ENCODE data around the gene CNTNAP2. TPM values are rescaled to one million over a fixed set of nuclear protein-coding genes. Genes with fewer than 3 reads are reported as not detected.
"Not testable (repeated sequence)": the region's sequence is repeated elsewhere in the genome, so short reads cannot be mapped to it uniquely, and the experiment has no call there.

CNTNAP2 gene
- total RNA-seq, 1 donor: 1.0 TPM

DNA sequence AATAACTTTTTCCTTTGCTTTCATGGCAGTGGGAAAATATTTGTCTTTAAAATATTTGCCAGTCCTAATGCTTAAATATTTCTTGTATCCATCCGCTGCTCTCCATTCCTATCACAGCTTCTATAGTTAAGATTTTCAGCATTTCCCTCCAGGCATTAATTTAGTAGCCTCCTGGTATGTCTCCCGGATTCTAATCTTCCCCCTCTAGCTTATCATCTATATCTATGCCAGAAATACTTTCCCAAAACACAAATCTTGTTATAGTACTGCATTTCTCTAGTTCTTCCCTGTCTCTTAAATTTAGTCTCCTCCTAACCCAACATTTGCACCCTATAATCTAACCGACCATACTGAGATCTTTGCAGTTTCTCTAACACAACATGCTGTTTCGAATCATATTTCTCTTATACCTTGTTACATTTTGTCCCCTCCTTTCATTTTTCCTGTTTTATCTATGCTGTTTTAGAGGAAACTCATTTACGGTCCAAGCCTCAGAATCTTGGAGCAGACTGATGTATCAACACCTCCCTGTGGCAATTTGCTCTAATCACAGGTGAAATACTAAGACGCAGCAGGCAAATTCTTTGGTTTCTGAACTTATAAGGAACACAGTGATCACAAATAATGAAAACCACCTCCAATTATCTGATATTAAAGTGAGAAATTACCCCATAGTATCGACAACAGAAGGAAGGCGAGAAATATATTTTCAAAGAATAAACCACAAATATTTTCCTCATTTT is 10.3 kb downstream of the CNTNAP2 start:
- Histone ChIP-seq H3K9me3 (ENCODE audit: low read depth, low read length) (no peaks in the 10 kb centered on the region), H3K27me3 (ENCODE audit: insufficient read depth, low read length) (no peaks in the 10 kb centered on the region), H3K4me1 (ENCODE audit: insufficient read depth, low read length) (no peaks in the 10 kb centered on the region), H3K4me3 (ENCODE audit: low read length) (no peak overlapping the region)

DNA sequence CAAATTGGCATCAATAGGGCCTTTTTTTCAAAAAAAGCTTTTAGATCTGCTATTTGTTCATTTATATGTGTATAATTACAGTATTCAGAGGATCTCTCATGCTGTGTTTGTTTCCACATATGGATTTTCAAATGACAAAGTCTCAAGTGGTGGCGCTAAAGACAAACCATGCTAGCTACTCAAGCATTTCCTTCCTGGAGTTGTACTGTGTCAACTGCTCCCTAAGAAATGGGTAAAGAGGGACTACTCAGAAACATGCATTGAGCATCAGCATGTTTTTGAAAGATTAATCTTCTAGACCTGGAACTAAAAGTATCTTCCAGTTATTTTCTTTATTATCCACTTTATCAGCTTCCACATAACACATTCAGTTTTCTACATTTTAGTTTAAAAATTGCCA is 12.7 kb downstream of the CNTNAP2 start:
- no peaks in the 10 kb centered on the region for H3K27me3 ChIP-seq (ENCODE audit: insufficient read depth, low read length)
- no peak overlapping the region for H3K4me3 ChIP-seq (ENCODE audit: low read length)
- no peaks in the 10 kb centered on the region for H3K4me1 ChIP-seq (ENCODE audit: insufficient read depth, low read length)
- no peaks in the 10 kb centered on the region for H3K9me3 ChIP-seq (ENCODE audit: low read depth, low read length)

DNA sequence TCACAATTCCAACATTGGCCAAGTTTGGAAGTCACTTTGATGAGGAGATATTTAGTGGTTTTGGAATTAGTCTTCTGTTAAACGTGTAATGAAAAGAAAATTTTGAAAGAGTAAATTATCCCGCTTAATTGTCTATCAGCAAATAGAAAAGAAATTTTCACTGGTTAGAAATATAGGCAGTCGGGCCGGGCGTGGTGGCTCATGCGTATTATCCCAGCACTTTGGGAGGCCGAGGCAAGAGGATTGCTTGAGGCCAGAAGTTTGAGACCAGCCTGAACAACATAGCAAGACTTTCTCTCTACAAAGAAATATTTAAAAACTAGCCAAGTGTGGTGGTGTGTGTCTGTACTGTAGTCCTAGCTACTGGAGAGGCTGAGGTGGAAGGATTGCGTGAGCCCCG is 13.4 kb downstream of the CNTNAP2 start:
- Histone ChIP-seq H3K4me1 (ENCODE audit: insufficient read depth, low read length) (no peaks in the 10 kb centered on the region), H3K4me3 (ENCODE audit: low read length) (no peak overlapping the region), H3K9me3 (ENCODE audit: low read depth, low read length) (no peaks in the 10 kb centered on the region), H3K27me3 (ENCODE audit: insufficient read depth, low read length) (no peaks in the 10 kb centered on the region)

GRCh38 chr7:146131701-146132100 is 15.1 kb downstream of the CNTNAP2 start:
- no peak overlapping the region for H3K4me3 ChIP-seq (ENCODE audit: low read length)
- no peaks in the 10 kb centered on the region for H3K27me3 ChIP-seq (ENCODE audit: insufficient read depth, low read length)
- no peaks in the 10 kb centered on the region for H3K9me3 ChIP-seq (ENCODE audit: low read depth, low read length)
- H3K4me1 ChIP-seq (ENCODE audit: insufficient read depth, low read length): no peaks in the 10 kb centered on the region

GRCh38 chr7:146136357-146136875 is 19.8 kb downstream of the CNTNAP2 start:
- H3K4me1 ChIP-seq (ENCODE audit: insufficient read depth, low read length): no peaks in the 10 kb centered on the region
- H3K4me3 ChIP-seq (ENCODE audit: low read length): no peak overlapping the region
- H3K27me3 ChIP-seq (ENCODE audit: insufficient read depth, low read length): no peaks in the 10 kb centered on the region
- no peaks in the 10 kb centered on the region for H3K9me3 ChIP-seq (ENCODE audit: low read depth, low read length)

DNA sequence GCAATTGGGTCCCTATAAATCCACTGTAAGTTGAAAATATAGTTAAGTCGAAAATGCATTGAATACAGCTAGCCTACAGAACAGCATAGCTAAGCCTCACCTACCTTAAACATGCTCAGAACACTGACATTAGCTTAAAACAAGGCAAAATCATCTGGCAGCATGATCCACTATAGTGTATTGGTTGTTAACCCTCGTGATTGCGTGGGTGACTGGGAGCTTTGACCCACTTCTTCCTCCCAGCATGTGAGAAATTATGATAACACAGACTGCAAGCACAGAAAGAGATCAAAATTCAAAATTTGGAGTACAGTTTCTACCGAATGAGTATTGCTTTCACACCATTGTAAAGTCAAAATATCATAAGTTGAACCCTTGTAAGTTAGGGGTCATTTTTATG is 22.3 kb downstream of the CNTNAP2 start:
- Histone ChIP-seq H3K9me3 (ENCODE audit: low read depth, low read length) (no peaks in the 10 kb centered on the region), H3K27me3 (ENCODE audit: insufficient read depth, low read length) (no peaks in the 10 kb centered on the region), H3K4me1 (ENCODE audit: insufficient read depth, low read length) (no peaks in the 10 kb centered on the region), H3K4me3 (ENCODE audit: low read length) (no peak overlapping the region)

GRCh38 chr7:146146831-146147486 is 30.4 kb downstream of the CNTNAP2 start:
- Histone ChIP-seq H3K4me3 (ENCODE audit: low read length) (no peak overlapping the region), H3K27me3 (ENCODE audit: insufficient read depth, low read length) (no peaks in the 10 kb centered on the region), H3K9me3 (ENCODE audit: low read depth, low read length) (no peaks in the 10 kb centered on the region), H3K4me1 (ENCODE audit: insufficient read depth, low read length) (no peaks in the 10 kb centered on the region)

- Histone ChIP-seq H3K27me3 (ENCODE audit: insufficient read depth, low read length) (no peaks in the 10 kb centered on the region), H3K4me1 (ENCODE audit: insufficient read depth, low read length) (no peaks in the 10 kb centered on the region), H3K4me3 (ENCODE audit: low read length) (no peak overlapping the region), H3K9me3 (ENCODE audit: low read depth, low read length) (no peaks in the 10 kb centered on the region)
These were observed 33.6 kb downstream of the CNTNAP2 start for GRCh38 chr7:146150153-146150552.

GRCh38 chr7:146172112-146172511 is 55.5 kb downstream of the CNTNAP2 start:
- no peaks in the 10 kb centered on the region for H3K9me3 ChIP-seq (ENCODE audit: low read depth, low read length)
- no peaks in the 10 kb centered on the region for H3K27me3 ChIP-seq (ENCODE audit: insufficient read depth, low read length)
- no peaks in the 10 kb centered on the region for H3K4me1 ChIP-seq (ENCODE audit: insufficient read depth, low read length)
- H3K4me3 ChIP-seq (ENCODE audit: low read length): no peak overlapping the region

- Histone ChIP-seq H3K9me3 (ENCODE audit: low read depth, low read length) (no peaks in the 10 kb centered on the region), H3K4me3 (ENCODE audit: low read length) (no peak overlapping the region), H3K4me1 (ENCODE audit: insufficient read depth, low read length) (no peaks in the 10 kb centered on the region), H3K27me3 (ENCODE audit: insufficient read depth, low read length) (no peaks in the 10 kb centered on the region)
These were observed 59.1 kb downstream of the CNTNAP2 start for GRCh38 chr7:146175716-146176115.

GRCh38 chr7:146176860-146177259 is 60.3 kb downstream of the CNTNAP2 start:
- no peaks in the 10 kb centered on the region for H3K27me3 ChIP-seq (ENCODE audit: insufficient read depth, low read length)
- H3K9me3 ChIP-seq (ENCODE audit: low read depth, low read length): no peaks in the 10 kb centered on the region
- H3K4me3 ChIP-seq (ENCODE audit: low read length): no peak overlapping the region
- no peaks in the 10 kb centered on the region for H3K4me1 ChIP-seq (ENCODE audit: insufficient read depth, low read length)

GRCh38 chr7:146177301-146177700 is 60.7 kb downstream of the CNTNAP2 start:
- H3K27me3 ChIP-seq (ENCODE audit: insufficient read depth, low read length): no peaks in the 10 kb centered on the region
- H3K4me1 ChIP-seq (ENCODE audit: insufficient read depth, low read length): no peaks in the 10 kb centered on the region
- no peaks in the 10 kb centered on the region for H3K9me3 ChIP-seq (ENCODE audit: low read depth, low read length)
- no peak overlapping the region for H3K4me3 ChIP-seq (ENCODE audit: low read length)

DNA sequence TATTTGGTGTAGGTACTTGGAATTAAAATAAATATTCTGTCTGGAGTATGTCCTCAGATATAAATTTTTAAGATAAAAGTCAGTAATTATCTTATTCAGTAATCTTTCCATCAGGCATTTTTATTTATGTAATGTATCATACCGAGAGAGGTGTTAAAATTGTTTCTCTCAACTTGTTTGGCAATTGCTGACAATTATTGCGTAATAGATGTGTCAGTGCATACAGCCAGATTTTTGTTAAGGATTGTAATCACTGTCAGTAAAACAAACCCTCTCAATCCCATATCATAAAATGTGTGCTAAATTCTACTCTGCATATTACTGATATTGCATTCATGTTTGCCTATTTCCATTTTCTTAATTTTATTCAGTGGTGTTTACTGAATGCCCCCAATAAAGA is 69.2 kb downstream of the CNTNAP2 start:
- Histone ChIP-seq H3K9me3 (ENCODE audit: low read depth, low read length) (peaks cover 6% of the 10 kb centered on the region), H3K4me3 (ENCODE audit: low read length) (no peak overlapping the region), H3K27me3 (ENCODE audit: insufficient read depth, low read length) (no peaks in the 10 kb centered on the region), H3K4me1 (ENCODE audit: insufficient read depth, low read length) (no peaks in the 10 kb centered on the region)

- not testable (repeated sequence) for H3K9me3 ChIP-seq (ENCODE audit: low read depth, low read length); H3K4me3 ChIP-seq (ENCODE audit: low read length); H3K27me3 ChIP-seq (ENCODE audit: insufficient read depth, low read length); H3K4me1 ChIP-seq (ENCODE audit: insufficient read depth, low read length)
These were observed 74.8 kb downstream of the CNTNAP2 start for GRCh38 chr7:146191428-146191827.

GRCh38 chr7:146201945-146202344 is 85.3 kb downstream of the CNTNAP2 start:
- Histone ChIP-seq H3K4me1 (ENCODE audit: insufficient read depth, low read length) (no peaks in the 10 kb centered on the region), H3K27me3 (ENCODE audit: insufficient read depth, low read length) (no peaks in the 10 kb centered on the region), H3K4me3 (ENCODE audit: low read length) (no peak overlapping the region), H3K9me3 (ENCODE audit: low read depth, low read length) (peaks cover 5% of the 10 kb centered on the region)

DNA sequence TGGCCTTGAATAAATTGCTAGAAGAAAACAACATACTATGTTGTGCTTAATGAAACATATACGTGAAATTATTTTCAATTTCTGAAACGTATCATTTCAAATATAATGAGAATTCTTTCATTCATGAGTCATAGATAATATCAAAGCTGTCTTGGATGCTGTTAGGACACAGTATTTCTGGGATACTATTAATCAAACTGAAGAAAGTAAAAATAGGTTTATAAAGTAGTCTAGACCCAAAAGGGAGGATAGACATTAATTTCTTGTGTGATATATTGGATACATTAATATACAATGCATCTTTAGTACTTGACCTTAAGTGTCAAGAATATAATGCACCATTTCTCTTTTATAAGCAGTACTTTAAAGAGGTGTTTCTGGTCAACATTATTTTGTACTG is 89.7 kb downstream of the CNTNAP2 start:
- Histone ChIP-seq H3K9me3 (ENCODE audit: low read depth, low read length) (peaks cover 5% of the 10 kb centered on the region), H3K27me3 (ENCODE audit: insufficient read depth, low read length) (no peaks in the 10 kb centered on the region), H3K4me1 (ENCODE audit: insufficient read depth, low read length) (no peaks in the 10 kb centered on the region), H3K4me3 (ENCODE audit: low read length) (no peak overlapping the region)
